ACHN (cell line): ENCODE data around the gene HBZ.
A peak's percentile ranks its signal among the peaks of the same experiment; 100 is the strongest.
"Not testable (repeated sequence)": the region's sequence is repeated elsewhere in the genome, so short reads cannot be mapped to it uniquely, and the experiment has no call there.

Experiments used
- DNase-seq: peaks from one replicate; pipeline ENCODE4 v3.0.0-alpha.2; 2015
- in situ Hi-C: cut with HindIII; loops from 2 replicates; pipeline ENCODE4 v1.10.0; 2017; ENCODE audit warnings: low sequenced_read_pairs, low pct_ligation_motif_present, low pct_unique_long_range_greater_than_20kb

HBZ gene

DNA sequence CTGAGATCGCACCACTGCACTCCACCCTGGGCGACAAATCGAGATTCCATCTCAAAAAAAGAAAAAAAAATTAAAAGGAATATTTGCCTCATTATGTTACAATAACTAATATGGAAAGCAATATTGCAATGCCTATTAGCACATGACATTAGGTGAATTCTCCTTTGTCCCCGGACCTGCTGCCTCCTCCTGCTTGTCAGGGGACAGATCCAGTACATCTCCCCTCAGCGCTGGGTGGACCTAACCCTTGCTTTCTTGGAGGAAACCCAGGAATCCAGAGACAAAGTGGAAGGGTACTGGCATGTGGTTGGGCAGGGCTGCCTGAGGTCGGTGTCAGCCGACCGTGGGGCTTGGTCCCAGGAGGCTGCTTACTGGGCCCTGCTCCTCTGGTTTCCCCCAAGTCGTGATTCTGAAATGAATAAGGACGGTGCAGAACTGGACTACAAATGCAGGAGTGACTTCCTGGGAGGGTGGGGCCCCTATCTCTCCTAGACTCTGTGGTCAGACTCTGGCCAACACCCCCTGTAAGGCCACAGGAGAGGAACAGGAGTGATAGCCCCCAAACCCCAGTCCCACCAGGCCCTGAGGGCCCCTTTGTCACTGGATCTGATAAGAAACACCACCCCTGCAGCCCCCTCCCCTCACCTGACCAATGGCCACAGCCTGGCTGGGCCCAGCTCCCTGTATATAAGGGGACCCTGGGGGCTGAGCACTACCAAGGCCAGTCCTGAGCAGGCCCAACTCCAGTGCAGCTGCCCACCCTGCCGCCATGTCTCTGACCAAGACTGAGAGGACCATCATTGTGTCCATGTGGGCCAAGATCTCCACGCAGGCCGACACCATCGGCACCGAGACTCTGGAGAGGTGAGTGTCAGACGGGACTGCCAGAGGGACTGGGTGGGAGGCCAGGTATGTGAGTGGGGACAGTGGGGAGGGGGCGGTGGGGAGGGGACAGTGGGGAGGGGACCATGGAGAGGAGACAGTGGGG lies at the start of gene HBZ:
HBZ (plus strand) TSS at position 504 of the 988 bp plus-strand sequence; CDS start at position 770, 266 bp downstream.
- no peak for DNase-seq
- in situ Hi-C loops: no loop called here

- DNase-seq: no peak
- in situ Hi-C loops: no loop called here
These were observed 48.1 kb upstream of the HBZ start for GRCh38 chr16:104355-104754.

GRCh38 chr16:104928-105327 lies 47.5 kb upstream of the HBZ start:
- in situ Hi-C loops: no loop called here
- no peak for DNase-seq

DNA sequence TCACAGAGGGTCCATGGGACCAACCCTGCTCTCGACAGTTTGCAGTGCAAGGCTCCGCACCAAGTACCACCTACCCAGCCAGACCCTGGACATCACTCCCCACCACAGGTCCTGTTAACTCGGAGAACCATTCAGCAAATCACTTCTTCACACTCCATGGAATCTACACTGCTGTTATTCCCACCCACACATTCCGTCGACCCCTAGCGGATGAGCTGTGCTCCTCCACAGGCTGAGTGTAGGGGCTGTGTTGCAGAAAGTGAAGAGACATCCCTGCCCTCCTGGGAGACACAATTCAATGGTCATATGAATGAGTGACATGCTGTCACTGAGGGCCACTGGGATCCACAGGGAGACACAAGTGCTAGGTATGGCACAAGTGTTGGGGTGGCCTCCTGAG lies 46.9 kb upstream of the HBZ start:
- no peak for DNase-seq
- in situ Hi-C loops: no loop called here

DNA sequence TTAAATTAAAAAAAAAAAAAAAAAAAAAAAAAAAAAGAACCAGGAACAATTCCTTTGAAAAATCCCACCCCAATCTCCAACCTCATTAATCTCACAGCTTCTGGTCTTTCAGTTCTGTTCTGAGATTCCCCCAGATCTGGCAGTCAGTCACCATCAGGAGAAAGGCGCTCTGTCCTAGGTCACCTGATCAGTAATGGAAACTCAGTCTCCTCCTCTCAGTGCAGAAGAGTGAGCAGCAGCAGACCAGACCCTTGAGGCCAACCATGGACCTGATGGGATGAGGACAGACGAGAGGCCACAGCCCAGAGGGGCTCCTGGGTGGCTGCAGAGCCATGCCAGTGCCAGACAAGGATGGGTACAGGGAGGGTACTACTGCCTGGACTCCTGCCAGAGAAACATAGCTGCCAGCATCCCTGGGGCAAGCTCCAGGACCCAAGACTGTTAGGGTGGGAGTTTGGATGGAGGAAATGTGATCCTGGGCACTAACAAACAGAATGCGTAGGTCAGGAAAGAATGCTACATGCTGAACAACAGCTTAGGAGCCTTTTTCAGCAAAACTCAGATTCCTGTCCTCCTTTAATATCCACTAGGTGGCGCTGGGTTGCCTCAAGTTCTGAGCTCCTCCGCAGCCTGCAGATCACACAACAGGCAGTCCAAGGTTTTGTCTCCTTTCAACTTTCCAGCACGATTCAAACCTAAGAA lies 45.7 kb upstream of the HBZ start:
- in situ Hi-C loops: no loop called here
- DNase-seq: peak; percentile 80

- in situ Hi-C loops: no loop called here
- DNase-seq: no peak
These were observed 40.1 kb upstream of the HBZ start for GRCh38 chr16:112153-112840.

- DNase-seq: no peak
- in situ Hi-C loops: no loop called here
These were observed 38.1 kb upstream of the HBZ start for GRCh38 chr16:114327-114726.

DNA sequence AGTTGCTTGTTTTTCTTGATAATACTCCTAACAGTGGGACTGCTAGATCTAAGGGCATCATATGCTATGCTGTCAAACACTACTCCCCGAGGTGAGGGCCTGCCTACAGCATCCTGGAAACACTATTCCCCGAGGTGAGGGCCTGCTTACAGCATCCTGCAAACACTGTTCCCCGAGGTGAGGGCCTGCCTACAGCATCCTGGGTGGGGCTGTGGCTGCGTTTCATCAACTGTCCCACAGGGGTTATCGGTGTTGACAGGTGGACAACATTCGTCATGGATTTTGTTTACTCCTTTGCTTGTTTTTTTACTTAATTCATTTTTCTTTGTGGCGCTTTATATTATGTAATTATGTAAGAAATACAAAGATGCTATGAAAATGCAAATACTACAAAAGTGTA lies 36.4 kb upstream of the HBZ start:
- in situ Hi-C loops: no loop called here

DNA sequence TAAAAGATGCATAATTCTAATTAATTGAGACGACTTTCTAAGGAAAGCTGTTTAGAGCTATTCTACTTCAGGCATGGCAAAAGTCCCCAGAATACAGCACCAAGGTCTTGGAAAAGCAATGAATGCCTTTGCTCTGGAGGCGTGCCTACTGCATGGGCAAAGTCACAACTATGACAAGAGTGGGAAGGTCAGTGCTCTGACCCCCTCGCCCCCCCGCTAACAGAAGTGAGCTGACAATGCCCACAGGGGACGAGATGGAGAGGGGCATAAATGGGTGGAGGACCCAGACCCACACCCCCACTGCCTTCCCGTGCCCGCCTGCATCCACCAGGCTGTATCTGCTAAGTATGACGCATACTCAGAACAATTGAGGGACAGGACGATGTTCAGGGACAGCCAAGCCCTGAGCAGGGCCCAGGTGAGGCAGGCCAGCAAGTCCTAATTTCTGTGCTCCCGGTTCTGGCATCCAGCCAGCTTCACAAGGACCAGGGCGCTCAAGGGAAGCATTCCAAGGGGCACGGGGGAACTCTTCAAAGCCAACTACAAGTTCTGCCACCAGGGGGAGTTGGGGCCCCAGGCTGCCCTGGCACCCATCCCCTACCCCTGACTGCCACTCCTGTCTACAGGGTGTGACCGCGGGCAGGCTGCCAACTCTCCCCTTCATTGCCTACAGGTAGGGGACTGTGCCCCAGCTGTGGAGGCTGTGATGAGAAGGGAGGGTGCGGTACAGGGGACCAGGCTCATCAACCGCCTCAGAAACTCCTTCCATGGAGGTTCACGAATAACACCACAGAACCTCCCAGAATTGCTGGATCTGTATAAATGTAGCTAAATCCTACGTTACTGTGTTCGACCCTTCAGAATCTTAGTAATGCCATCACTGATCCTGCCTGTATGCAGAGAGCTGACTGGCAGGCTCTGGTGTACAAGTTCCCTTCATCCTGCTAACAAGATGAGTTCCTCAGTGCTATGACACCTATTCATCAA lies 34.8 kb upstream of the HBZ start:
- peak; percentile 72 for DNase-seq
- in situ Hi-C loops: no loop called here

More for the DNA sequence above, 36.4 kb upstream of the HBZ start:
- no peak for DNase-seq

DNA sequence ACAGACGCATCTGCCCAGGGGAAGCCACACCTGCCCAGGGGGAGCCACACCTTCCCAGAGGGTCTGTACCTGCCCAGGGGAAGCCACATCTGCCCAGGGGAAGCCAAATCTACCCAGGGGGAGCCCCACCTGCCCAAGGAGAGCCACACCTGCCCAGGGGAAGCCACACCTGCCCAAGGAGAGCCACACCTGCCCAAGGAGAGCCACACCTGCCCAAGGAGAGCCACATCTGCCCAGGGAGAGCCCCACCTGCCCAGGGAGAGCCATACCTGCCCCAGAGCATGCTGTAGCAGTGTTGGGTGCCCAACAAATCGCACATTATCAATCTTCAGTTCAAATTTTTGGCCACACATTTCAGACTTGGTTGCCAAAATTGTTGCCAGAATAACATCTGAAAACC lies 33.6 kb upstream of the HBZ start:
- in situ Hi-C loops: no loop called here
- DNase-seq: no peak

DNA sequence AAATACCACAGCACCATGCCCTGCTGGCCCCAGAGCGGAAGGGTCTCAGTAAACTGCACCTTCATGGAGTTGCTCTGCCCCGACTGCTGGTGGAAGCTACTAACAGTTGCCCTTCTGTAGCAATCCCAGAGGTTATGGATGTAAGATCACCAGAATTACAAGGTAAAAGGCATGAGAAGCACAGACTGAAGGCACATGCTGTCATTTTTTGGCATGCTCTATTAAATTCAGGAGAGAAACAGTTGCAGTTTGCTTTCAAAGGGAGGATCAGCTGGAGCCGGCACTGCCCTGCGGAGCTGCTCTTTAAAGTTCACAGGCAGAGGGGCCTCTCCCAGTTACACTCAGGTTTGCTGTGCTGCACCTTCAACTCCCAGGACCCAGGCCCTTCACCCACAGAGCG lies 33.1 kb upstream of the HBZ start:
- in situ Hi-C loops: no loop called here

DNA sequence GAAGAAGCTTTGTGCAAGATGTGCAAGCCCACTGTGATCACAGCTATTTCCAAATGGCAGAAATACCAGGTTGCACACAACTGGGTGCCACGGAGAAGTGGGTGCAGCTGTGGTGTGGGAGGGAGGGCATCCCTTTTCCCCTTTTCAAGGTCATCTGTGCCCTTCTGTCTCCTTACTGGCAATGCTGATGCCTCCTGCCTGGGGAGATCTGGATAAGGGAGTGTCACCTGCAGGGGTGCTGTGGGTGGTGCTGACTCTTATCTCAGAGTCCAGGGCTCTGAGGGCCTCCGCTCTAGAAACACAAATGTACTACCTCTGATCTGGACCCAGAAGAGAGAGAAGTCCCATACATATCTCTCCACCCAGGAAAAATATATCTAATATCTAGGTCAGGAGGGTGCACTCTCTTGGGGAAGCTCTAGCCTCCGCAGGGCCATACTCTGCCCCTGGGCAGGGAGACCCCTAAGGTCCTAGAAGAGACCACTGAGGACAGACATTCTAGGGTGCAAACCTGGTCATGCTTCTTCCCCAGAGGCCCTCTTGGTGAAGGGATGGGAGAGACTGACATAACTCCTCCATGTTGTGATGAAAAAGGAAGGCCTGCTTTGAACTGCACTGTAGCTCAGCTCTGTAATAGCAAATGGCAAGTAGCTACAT lies 32.5 kb upstream of the HBZ start:
- in situ Hi-C loops: no loop called here
- DNase-seq: no peak

More for the DNA sequence above, 33.1 kb upstream of the HBZ start:
- DNase-seq: no peak

DNA sequence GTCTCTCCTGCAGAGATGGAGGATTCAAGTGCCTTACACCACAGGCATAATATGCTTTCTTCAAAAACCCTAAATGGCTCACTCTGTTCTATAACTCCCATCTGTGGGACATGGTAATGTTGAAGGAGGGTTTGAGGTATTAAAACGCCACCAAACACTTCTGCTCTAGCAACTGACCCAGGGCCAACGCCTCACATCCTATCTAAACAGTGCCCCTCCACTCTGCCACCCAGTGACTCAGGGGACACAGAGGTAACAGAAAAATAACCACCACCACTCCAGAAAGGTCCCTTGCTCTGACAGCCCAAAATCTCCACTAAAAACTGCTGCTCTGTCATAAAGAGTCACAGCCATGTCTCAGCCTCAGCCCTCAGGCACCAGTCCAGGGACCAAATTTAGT lies 31.7 kb upstream of the HBZ start:
- DNase-seq: no peak
- in situ Hi-C loops: no loop called here

DNA sequence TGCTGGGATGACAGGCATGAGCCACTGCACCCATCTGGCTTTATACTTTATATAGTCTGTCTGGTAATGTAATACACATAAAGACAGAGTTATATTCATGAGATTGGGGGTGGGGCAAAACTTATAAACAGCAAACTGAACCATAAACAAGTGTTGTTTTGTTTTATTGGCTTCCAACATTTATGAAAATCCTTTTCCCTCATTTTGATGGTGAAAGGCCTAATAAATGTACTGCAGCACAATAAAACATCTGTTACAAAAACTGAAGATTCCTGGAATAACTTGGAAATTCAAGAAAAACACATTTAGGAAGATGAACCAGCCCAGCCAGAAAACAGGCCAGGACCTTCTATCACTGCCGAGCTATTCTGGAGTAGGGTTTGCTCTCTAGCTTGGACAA lies 30.1 kb upstream of the HBZ start:
- in situ Hi-C loops: no loop called here

DNA sequence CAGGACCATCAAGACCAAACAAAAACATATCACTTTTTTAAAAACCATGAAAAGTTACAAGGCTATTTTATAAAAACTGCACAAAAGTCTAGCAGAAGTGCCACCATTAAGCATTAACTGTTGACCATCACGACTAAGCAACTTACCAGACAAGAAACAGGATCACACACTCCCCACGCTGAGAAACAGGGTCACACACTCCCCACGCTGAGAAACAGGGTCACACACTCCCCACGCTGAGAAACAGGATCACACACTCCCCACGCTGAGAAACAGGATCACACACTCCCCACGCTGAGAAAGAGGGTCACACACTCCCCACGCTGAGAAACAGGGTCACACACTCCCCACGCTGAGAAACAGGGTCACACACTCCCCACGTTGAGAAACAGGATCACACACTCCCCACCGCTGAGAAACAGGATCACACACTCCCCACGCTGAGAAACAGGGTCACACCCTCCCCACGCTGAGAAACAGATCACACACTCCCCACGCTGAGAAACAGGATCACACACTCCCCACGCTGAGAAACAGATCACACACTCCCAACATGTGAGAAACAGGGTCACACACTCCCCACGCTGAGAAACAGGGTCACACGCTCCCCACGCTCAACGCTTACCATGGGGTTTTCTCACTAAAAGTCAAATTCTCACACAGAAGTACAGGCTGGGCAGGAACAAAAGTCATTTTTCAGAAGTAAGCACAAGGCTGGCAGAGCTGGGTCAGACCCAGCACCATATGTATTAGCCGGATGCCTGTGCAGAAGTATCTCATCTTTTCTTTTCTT lies 28.7 kb upstream of the HBZ start:
- in situ Hi-C loops, DNase-seq: not testable (repeated sequence)

More for the DNA sequence above, 30.1 kb upstream of the HBZ start:
- no peak for DNase-seq

GRCh38 chr16:125011-125410 lies 27.4 kb upstream of the HBZ start:
- no peak for DNase-seq
- in situ Hi-C loops: no loop called here

DNA sequence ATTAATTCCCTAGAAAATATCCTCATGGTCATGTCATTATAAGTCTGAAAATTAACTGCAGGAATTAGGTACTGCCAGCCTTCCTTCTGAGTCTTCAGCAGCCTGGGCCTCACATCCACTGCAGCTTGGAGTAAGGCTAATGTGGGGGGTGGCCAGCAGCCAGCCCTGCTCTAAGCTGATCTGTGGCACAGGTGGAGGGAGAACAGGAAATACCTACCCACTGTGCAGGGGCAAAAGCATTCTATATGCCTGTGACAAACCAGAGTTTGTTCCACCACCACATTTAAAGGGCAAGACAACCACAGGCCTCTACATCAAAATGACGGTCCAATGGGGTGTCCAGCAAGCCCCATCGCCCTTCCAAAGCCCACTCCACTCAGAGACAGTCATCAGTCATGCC lies 23.4 kb upstream of the HBZ start:
- no peak for DNase-seq
- in situ Hi-C loops: no loop called here
